Brain microvascular endothelial cell (primary cell): Measurements from ENCODE around the gene FUOM.
A peak's percentile ranks its signal among the peaks of the same experiment; 100 is the strongest.
"Not testable (repeated sequence)": the region's sequence is repeated elsewhere in the genome, so short reads cannot be mapped to it uniquely, and the experiment has no call there.

Source experiments
- DNase-seq: peaks from one replicate; pipeline ENCODE4 v3.0.0-alpha.2; 2020
- H3K27ac ChIP-seq: fragments of 250-450 bp; sonication (Bioruptor Pico); 2 replicates; pipeline ENCODE4 v1.5.1; 2020; ENCODE audit warnings: mild to moderate bottlenecking, moderate library complexity
- H3K27me3 ChIP-seq: fragments of 250-450 bp; sonication (Bioruptor Pico); replicated peaks from 2 replicates; pipeline ENCODE4 v1.5.1; 2020; ENCODE audit warnings: mild to moderate bottlenecking
- H3K36me3 ChIP-seq: fragments of 250-450 bp; sonication (Bioruptor Pico); replicated peaks from 2 replicates; pipeline ENCODE4 v1.5.1; 2020; ENCODE audit warnings: mild to moderate bottlenecking
- H3K4me3 ChIP-seq: 2 replicates; pipeline ENCODE4 v1.5.1; 2011; ENCODE audit warnings: low read depth, mild to moderate bottlenecking, control low read depth, low read length, moderate library complexity
- in situ Hi-C: cut with HindIII; loops from 2 replicates; pipeline ENCODE4 v1.10.0; 2017; ENCODE audit warnings: low sequenced_read_pairs, low pct_ligation_motif_present
- TF ChIP-seq, protein P1 (sequence below): IDR thresholded peaks from 2 replicates; pipeline ENCODE4 v1.5.1; 2011; ENCODE audit warnings: low read depth, mild to moderate bottlenecking, moderate library complexity, low read length, control low read depth, inconsistent platforms; ENCODE audit errors: missing control alignments

Gene FUOM

DNA sequence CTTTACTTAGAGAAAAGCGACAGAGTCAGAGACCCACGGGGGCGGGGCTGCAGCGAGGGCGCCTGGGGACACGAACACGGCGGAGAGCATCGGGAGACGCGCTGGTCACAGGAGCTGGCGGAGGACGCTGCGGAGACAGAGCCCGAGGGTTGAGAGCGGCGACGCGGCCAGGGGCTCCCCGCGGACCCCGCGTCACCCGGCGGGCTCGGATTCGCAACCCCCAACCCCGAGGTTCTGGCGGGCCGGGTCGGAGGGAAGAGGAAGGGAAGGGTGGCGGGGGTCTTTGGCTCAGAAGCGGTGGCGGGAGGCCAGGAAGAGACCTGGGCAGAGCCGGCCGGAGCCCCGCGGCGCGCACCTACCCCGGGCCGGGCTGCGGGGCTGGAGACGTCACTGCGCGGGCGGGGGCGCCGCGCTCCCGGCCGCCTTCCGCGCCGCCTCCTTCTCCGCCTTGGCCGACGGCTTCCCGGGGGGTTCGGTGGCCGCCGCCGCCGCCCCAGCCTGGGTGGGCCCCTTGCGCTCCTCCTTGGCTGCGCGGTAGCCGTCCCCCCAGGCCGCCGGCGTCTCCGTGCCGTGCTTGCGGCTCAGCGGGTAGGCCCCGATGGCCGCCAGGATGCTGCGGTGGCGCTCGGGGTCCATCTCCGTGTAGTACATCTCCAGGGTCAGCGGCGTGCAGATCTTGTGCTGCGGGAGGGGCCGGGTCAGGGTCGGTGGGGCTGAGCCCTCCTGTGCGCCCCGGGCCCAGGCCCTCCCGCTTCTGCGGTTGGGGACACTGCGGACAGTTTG lies 32.2 kb downstream of the FUOM start:
- H3K27ac ChIP-seq, result no peak overlapping the region
- H3K4me3 ChIP-seq, result peak overlapping the region; percentile 42

DNA sequence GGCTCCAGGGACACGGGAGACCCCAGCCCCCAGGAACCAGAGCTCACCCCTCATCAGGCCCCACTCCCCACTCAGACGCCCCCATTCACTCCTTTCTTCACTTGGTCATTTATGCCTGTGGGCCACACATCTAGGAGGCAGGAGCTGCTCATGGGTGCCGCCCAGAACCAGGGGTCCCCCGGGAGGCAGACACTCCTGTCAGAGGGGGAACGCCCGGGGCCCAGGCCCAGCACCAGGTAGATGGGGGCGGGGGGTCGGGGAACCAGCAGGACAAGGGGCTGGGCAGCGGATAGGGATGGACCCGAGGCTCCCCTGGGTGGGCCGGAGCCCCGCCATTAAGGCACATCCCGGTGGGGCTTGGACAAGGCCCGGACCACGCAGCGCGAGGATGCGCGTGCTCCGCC lies 33.0 kb downstream of the FUOM start:
- Histone ChIP-seq H3K4me3 (no peak overlapping the region), H3K27me3 (peaks cover 26% of the 10 kb centered on the region), H3K27ac (no peak overlapping the region), H3K36me3 (no peaks in the 10 kb centered on the region)
- in situ Hi-C loops, result no loop called here
- DNase-seq, result no peak
- TF ChIP-seq, protein P1, sequence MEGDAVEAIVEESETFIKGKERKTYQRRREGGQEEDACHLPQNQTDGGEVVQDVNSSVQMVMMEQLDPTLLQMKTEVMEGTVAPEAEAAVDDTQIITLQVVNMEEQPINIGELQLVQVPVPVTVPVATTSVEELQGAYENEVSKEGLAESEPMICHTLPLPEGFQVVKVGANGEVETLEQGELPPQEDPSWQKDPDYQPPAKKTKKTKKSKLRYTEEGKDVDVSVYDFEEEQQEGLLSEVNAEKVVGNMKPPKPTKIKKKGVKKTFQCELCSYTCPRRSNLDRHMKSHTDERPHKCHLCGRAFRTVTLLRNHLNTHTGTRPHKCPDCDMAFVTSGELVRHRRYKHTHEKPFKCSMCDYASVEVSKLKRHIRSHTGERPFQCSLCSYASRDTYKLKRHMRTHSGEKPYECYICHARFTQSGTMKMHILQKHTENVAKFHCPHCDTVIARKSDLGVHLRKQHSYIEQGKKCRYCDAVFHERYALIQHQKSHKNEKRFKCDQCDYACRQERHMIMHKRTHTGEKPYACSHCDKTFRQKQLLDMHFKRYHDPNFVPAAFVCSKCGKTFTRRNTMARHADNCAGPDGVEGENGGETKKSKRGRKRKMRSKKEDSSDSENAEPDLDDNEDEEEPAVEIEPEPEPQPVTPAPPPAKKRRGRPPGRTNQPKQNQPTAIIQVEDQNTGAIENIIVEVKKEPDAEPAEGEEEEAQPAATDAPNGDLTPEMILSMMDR, result no peak

More for the DNA sequence above, 32.2 kb downstream of the FUOM start:
- Histone ChIP-seq H3K27me3 (peaks cover 26% of the 10 kb centered on the region), H3K36me3 (no peaks in the 10 kb centered on the region)
- TF ChIP-seq, protein P1, result no peak
- no peak for DNase-seq
- in situ Hi-C loops, result no loop called here

DNA sequence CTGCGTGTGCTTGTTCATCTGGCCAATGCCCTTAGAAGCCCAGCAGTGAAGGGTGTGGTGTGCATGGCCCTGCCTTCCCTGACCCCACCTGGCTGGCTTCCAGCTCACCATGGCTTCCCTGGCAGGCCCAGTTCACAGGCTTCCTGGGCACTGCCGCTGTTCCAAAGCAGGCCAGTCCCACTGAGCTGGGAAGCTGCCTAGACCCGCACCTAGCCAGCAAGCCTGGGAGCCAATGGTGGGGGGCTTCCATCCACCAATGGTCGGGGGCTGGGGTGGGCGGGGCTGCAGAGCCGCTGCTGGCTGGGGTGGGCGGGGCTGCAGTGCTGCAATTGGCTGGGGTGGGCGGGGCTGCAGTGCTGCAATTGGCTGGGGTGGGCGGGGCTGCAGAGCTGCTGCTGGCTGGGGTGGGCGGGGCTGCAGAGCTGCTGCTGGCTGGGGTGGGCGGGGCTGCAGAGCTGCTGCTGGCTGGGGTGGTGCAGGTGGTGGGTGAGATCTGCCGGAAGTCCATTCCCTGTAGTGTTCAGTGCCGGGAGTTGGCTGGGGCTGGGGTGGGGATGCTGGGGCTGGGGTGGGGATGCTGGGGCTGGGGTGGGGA lies 33.5 kb downstream of the FUOM start:
- H3K27me3 ChIP-seq, result peaks cover 26% of the 10 kb centered on the region
- peak overlapping the region; percentile 12 for H3K4me3 ChIP-seq
- DNase-seq, result peak; percentile 65
- H3K27ac ChIP-seq, result no peak overlapping the region
- in situ Hi-C loops, result no loop called here
- TF ChIP-seq, protein P1, result no peak
- H3K36me3 ChIP-seq, result no peaks in the 10 kb centered on the region

DNA sequence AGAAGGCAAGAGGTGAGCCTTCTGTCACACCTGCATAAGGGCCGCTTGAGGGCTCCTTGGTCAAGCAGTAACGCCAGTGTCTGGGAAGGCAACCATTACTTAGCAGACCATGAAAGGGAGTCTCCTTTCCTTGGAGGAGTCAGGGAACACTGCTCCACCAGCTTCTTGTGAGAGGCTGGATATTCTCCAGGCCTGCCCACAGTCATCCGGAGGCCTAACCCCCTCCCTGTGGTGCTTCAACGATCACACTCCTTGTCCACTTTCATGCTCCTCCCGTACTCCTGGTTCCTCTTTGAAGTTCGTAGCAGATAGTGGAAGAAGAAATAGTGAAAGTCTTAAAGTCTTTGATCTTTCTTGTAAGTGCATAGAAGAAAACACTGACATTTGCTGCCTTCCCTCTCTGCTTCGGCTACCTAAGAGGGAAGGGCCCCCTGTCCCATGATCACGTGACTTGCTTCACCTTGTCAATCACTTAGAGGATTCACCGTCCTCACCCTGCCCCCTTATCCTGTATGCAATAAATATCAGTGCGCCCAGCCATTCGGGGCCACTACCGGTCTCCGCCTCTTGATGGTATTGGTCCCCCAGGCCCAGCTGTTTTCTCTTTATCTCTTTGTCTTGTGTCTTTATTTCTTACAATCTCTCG lies 35.6 kb downstream of the FUOM start:
- H3K27ac ChIP-seq, DNase-seq, H3K4me3 ChIP-seq, in situ Hi-C loops, H3K36me3 ChIP-seq: not testable (repeated sequence)
- peaks cover 21% of the 10 kb centered on the region for H3K27me3 ChIP-seq

DNA sequence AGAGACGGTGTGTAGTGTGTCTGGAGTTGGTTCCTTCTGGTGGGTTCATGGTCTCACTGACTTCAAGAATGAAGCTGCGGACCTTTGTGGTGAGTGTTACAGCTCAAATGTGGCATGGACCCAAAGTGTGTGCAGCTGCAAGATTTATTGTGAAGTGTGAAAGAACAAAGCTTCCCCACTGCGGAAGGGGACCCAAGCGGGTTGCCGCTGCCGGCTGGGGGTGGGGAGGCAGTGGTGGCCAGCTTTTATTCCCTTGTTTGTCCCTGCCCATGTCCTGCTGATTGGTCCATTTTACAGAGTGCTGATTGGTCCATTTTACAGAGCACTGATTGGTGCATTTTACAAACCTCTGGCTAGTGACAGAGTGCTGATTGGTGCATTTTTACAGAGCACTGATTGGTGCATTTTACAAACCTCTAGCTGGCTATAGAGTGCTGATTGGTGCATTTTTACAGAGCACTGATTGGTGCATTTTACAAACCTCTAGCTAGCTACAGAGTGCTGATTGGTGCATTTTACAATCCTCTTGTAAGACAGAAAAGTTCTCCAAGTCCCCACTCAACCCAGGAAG lies 36.9 kb downstream of the FUOM start:
- in situ Hi-C loops, H3K4me3 ChIP-seq, H3K27ac ChIP-seq, H3K36me3 ChIP-seq, DNase-seq: not testable (repeated sequence)
- peaks cover 11% of the 10 kb centered on the region for H3K27me3 ChIP-seq

DNA sequence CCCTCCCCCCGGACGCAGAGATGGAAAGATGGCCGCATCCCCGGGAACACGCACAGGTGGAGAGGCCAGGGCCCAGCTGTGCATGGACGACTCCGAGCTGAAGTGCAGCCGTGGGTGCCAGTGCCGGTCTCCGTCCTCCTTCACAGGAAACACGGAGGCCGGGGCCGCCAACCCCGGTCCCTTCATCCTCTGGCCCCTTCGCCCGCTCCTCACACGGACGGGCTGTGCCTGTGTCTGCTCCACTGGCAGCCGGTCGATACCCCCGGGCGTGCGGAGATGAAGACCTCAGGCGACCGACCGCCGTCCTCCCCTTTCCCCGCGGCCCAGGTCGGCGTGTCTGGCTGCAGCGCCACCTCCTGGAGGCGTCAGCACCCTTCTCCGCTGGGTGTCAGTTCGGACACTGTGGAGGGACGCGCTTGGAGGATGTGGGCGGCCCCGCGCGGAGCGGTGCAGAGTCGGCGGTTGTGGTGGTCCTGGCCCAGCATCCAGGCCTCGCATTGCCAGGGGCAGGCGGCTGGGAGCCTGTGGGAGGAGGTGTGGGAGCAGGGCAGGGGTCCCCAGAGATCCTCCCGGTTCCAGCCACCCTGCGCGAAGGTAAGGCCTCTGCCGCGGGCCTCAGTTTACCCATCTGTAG lies 39.2 kb downstream of the FUOM start:
- Histone ChIP-seq H3K27me3 (no peaks in the 10 kb centered on the region), H3K4me3 (peak overlapping the region; percentile 41), H3K36me3 (no peaks in the 10 kb centered on the region), H3K27ac (no peak overlapping the region)
- peak; percentile 43 for DNase-seq
- TF ChIP-seq, protein P1, result peak; percentile 89
- in situ Hi-C loops, result no loop called here
